ENCODE results near the gene XCL1.

Gene XCL1

GRCh38 chr1:168606096-168606495, 29.7 kb downstream of the XCL1 start:
- no peak for DNase-seq

DNA sequence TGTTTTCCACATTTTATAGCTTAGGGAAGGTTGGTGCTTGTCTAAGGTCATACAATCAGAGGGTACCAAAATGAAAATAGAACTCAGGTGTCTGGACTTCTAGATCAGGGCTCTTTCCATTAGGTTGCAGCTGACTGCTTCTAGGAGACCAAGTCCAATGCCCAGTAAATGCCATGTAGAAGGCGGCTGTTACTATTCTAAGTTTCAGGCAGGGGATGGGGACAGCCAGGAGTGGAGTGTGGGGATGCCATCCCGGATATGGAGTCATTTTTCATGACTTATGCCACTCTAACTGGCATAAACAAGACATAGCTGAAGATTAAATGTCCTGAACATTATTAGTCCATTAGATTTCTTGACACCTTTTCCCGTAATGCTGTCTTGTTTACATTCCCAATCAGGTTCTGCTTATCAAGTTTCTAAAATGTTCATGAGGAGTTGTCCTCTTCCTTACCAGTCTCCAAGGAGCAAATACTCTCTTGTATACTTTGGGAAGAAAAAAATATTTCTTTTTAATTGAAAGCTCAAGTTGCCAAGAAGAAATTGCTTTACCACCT, 31.5 kb downstream of the XCL1 start:
- DNase-seq: no peak

DNA sequence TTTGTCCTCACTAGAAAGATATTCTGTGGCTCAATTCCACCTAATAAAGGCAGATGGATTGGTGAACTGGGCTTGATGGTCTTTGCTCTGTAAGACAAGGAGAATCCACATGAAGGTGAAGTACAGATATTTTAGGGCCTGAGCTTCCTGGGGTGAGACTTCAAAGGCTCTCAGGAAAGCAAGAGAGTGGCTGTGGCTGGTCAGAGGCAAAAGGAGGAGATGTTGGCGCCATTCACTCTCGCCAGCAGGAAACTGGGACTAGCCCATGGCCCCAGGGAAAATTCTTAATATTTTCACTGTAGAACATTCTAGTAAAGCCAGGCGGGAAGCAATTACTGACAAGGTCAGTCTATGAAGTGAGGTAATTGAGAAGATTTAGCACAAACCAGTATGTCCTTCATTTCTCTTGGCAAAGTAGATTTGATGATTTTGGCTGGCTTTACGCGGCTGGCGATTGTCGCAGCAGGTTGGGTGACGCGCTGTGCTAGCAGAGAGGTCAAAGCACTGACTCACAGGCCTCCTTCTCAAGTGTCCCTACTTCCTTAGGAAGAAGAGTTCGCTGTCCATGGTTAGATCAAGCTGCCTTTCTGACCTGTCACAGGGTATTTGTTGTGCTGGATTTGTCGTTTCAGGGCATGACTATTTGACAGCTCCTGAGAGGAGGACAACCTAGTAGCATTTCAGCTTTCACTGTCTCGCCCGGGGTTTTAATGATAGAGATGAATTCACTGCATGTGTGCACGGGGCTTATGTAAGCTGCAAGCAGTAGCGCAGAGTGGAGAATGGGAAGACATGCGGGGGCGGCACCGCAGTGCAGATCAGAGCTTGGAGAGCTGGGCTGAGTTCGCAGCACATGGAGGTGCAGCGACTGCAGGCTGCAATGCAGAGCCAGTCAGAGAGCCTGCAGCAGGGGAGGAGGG, 32.7 kb downstream of the XCL1 start:
- DNase-seq: peak; percentile 63

DNA sequence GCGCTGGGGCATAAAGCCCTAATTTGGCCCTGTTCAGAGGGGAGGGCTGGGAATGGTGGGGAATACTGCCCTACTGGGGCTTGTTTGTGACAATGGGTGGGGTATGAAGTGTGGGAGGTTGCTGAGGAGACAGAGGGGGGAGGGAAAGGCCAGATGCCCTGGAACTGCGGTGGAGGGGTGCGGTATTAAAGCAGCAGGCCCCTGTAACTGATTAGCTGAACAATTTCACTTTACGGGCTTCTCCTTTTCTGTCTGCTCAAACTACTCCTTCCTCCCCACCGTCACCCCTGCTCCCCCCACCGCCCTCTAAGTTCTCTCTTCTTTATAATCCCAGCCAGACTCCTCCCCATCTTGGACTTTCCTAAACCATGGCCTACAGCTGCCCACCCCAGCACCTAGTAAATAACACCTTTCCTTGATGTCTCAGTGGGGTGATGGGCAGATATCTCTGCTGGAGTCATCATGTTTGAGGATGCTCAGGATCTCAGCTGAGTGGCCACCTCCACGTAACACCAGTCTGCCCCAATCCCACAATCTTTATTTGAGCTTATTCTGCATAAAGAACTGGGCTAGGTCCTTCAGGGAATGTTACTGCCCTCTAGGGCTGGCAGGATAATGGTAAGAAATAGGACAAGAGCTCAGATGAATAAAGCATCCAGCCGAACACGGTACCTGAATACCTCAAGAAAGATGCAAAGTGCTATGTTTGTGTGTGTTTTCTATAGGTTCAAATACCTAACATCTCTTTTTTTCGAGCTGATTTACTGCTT, 33.5 kb downstream of the XCL1 start:
- DNase-seq: no peak

- no peak for DNase-seq
Observed at GRCh38 chr1:168613038-168613451, 36.6 kb downstream of the XCL1 start.

DNA sequence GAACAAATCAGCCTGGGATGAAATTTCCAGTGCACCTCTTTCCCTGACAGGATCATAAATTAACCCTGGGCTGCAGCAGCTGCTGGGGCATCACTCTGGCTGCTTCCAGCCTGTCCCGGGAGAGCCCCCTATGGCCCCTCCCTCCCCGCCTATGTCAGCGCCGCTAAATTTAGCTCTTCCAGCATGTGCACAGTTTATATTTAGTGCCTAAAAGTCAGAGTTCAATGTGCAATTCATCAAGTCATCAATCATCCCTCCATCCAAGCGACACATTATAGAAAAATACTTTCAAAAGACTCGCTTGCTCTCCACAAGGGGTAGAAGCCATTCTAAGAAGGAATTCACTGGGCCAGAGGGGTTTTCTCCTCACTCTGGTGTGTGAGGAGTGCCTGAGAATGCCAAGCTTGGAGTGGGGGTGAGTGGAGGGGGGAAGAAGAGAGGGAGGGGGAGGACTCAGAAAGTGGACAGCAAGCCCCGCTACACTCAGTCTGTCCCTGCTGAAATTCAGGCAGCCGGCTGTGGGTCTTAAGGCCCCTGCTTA, 37.4 kb downstream of the XCL1 start:
- peak; percentile 67 for DNase-seq

GRCh38 chr1:168614235-168614634, 37.8 kb downstream of the XCL1 start:
- DNase-seq: peak; percentile 54

DNA sequence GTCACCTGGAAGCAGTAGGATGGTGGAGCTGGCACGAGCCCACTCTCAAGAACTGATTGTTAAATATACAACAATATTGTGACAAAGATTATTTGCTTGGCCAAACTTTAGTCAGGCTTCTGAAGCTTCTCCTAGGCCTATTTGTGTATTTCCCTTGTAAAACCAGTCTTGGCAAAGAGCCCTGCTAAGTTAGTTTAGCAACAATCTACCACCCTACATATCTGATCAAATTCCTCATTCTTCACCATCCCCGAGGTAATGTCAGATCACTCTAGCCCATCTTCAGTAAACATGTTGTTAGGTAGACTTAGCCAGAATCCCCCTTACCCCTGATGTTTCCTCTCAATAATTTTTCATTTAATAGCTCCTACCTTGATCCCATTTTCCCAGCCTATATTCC, 39.6 kb downstream of the XCL1 start:
- DNase-seq: no peak

GRCh38 chr1:168617974-168618750, 41.8 kb downstream of the XCL1 start:
- no peak for DNase-seq

GRCh38 chr1:168618886-168619285, 42.5 kb downstream of the XCL1 start:
- DNase-seq: no peak

- DNase-seq: no peak
Observed at GRCh38 chr1:168621356-168621755, 45.0 kb downstream of the XCL1 start.

- no peak for DNase-seq
Observed at GRCh38 chr1:168623003-168623828, 46.8 kb downstream of the XCL1 start.

DNA sequence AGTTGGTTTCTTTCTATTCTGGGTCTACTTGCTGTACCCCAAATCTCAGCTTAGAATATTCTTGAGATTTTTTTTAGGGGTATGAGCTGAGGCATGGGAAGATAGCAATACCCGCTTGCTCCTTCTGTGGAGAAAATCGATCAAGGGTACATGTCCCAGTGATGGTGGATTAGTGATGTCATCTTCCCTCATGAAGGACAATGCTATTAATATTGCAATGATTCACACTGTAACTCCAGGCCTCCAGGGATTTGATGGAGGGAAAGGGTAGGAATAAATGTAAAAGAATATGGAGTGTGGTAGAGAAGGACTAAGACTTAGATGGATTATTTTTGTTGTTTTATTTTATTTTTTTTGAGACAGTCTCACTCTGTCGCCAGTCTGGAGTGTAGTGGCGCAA, 47.4 kb downstream of the XCL1 start:
- no peak for DNase-seq

- no peak for DNase-seq
Observed at GRCh38 chr1:168626326-168626725, 49.9 kb downstream of the XCL1 start.

- DNase-seq: no peak
Observed at GRCh38 chr1:168627370-168627769, 51.0 kb downstream of the XCL1 start.

DNA sequence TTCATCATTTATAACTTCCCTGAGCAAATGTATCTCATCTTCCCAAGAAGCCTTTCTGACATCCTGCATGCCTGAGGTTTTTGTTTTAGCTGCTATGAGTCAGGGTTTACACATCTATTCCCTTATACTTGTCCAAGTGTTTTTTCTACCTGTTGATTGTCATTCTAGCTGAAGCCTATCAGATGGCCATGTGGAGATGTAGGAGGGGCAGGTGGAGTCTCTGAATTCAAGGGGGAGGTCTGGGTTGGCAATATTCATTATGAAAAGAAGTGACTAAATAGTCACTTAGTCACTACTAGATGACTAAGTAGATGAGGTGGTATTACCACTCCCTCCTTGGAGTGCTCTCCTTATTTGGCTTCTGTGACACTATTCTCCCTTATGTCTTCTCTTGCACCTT, 52.4 kb downstream of the XCL1 start:
- no peak for DNase-seq

GRCh38 chr1:168629466-168629865, 53.1 kb downstream of the XCL1 start:
- no peak for DNase-seq

Data from right kidney (tissue), 1 donor.